DMS114 treated with DMSO at 0.1 percent for 48 hours (cell line): ENCODE measurements around the gene TOMM20L.
"Not testable (repeated sequence)": the region's sequence is repeated elsewhere in the genome, so short reads cannot be mapped to it uniquely, and the experiment has no call there.

Experiments used
- DNase-seq: peaks from one replicate; lab custom pipeline; 2025; ENCODE audit not compliant: unreplicated experiment; lab: John Stamatoyannopoulos, UW

TOMM20L gene

DNA sequence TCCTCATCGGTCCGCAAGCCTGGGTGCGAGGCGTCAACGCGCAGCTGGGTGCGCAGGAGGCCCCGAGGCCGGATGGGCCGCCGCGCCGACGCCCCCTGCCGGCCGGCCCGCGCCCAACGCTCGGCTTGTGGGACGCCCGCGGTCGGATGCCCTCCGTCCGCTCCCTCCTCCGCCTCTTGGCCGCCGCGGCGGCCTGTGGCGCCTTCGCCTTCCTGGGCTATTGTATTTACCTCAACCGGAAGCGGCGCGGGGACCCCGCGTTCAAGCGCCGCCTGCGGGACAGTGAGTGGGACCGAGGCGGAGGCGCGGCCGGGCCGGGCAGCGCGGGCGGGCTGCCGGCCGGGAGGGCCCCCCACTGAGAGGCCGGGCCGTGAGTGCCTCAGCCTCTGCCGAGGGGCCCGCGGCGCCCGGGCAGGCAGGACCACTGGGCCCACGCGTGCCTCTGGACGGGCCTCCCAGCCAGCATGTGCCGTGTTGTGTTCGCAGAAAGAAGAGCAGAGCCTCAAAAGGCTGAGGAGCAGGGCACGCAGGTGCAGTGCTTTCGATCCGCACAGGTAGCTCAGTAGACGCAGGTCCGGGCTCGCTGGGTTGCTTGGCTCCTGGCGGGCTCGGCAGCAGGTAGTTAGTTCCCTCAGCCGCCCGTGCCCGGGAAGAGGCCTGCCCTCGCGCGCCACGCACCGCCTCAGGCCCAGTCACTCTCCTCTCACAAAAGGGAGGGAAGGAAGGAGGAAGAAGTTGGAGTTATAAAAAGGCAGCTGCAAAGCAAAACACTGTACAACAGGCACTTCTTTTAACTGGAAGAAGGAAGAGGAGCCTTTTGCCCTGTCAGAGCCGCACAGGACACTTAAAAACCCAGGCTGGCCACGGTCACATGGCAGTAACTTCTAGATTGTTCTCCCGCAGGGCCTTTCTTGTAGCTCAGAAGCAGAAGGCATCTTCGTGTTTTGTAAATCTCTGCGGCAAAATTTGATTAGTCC is at the start of gene TOMM20L:
Gene TOMM20L (plus strand): TSS at position 119 of the 977 bp plus-strand sequence. CDS start 28 bp downstream, at position 147.
- peak; percentile 21 for DNase-seq

DNA sequence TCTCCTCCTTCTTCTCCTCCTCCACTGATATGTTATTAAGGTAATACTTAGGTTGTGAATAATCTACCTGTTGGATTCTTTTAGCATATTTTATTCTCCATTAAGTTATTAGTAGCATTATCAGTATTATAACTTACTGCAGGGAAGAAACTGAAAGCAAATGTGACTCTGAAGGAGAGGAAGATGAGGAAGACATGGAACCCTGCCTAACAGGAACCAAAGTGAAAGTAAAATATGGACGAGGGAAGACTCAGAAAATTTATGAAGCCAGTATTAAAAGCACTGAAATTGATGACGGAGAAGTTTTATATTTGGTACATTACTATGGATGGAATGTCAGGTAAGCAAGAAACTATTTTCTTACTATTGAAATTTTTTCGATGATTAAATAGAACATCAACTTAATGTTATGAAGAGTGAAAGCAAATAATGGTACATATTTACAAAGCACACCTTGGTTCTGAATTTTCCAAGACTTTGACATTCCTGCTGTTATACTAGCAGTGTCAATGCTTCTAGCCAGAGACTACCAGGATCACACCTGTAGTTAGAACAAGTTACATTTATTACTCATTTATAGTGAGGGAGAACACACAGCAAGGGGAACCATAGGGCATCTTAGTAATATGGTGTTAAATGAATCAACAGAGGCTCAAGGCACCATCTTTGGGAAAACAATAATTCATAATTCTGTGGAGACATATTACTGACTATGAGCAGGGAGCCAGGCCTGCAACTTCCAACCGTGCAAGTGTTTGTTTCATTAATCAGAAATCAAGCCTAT is 42.0 kb upstream of the TOMM20L start:
- no peak for DNase-seq

DNA sequence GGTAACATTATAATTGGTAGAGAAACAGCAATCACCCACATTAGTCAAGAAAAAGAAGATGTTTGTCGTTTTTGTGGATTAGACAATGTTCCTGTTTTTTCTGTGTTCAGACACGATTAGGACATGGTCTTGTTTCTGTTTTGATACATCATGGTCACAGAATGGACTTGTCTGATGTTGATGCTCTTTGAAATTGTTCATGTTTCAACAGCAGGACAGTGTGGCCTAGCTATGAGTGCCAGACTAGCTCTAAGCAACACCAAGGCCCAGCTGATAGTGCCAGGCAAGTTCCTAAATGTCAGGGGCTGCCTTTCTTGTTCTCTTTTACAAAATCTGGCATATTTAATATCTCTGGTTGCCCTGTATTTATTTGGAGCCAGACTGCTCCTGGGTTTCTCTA is 40.9 kb upstream of the TOMM20L start:
- DNase-seq, result no peak

DNA sequence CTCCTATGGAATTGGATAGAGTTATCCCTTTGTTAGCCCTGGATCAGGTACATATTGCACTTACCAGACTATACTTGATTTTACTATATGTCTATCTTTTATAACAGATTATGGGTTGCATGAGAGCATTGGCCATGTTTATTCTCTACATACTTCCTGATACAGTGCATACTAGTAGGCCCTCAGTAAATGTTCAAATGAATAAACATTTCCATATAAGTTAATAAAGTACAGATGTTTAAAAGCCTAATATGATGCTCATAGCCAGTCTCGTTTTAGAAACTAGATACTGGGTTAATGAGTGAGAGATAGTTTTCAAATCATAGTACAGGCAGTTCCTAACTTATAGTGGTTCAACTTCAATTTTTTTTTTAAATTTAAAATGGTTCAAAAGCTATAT is 39.5 kb upstream of the TOMM20L start:
- no peak for DNase-seq

DNA sequence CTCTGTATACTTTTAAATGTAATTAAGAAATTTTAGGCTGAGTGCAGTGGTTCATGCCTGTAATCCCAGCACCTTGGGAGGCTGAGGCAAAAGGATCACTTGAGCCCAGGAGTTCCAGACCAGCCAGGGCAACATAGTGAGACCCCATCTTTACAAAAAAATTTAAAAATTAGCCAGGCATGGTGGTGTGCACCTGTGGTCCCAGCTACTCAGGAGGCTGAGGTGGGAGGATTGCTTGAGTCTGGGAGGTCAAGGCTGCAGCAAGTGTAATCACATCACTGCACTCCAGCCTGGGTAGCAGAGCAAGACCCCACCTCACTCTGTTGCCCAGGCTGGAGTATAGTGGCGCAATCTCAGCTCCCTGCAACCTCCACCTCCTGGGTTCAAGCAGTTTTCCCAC is 33.5 kb upstream of the TOMM20L start:
- not testable (repeated sequence) for DNase-seq

DNA sequence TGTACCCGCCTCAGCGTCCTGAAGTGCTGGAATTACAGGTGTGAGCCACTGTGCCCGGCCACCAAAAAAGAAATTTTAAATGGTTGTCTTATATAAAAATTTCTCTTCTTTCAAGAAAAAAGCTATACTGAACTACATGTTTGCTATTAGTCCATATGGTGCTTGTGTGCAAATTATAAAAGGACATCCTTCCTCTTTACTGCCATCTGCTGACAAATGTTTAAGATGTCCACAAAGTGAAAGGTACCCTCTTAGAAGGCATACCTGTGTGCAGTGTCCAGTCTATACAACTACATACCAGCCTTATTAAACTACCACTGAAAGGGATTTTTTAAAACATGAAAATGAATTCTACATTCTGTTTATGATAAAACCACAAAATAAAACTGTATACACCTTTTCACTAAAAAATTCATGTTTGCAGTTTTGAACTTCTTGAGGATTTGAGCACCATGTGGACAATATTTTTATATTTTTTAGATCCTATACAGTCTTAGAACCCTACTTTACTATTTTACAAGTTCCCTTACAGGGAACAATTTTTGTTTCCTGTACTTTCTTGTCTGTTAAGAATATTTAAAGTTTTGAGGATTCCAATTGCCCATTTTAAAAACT is 32.8 kb upstream of the TOMM20L start:
- DNase-seq, result peak; percentile 4

DNA sequence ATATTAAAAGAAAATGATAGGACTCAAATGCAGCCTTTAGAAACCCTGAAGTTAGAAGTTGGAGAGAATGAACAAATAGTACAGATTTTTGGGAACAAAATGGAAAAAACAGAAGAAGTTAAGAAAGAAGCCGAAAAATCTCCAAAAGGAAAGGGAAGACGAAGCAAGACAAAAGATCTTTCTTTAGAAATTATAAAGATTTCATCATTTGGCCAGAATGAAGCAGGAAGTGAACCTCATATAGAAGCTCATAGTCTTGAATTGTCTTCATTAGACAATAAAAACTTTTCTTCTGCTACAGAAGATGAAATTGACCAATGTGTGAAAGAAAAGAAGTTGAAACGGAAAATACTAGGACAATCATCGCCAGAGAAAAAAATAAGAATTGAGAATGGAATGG is 31.4 kb upstream of the TOMM20L start:
- no peak for DNase-seq

DNA sequence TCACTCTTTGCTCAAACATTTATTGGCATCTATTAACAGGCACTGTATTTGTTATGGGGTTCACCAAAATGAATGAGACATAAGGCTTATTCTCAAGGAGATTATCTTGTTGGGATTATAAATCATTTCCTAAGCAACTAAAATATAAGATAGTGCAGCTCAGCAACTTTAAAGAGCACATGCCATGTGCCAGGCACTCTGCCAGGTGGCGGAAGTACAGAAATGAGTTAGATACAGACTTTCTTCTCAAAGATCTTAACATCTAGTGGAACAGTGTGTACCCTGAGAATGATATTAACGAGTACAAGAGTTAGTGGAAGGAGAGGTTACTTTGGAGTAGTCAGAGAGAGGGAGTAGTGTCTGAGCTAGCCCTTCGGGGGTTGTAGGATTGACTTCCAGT is 28.4 kb upstream of the TOMM20L start:
- DNase-seq, result no peak

DNA sequence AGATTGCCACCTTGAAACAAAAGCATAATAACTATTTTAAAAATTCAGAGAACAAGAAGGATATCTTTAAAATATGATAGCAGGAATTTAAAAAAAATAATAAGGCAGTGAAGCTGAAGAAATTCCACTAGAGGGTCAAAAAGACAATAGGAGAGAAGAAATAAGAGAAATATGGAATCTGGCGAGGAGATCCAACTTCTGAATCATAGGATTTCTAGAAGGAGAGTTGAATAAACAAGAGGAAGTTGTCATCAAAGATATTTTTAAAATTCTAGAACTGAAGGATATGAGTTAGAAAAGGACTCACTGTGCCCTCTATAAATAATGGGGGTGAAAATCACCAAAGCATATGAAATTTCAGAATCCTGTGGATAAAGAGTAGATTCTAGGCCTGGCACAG is 26.8 kb upstream of the TOMM20L start:
- DNase-seq, result no peak

DNA sequence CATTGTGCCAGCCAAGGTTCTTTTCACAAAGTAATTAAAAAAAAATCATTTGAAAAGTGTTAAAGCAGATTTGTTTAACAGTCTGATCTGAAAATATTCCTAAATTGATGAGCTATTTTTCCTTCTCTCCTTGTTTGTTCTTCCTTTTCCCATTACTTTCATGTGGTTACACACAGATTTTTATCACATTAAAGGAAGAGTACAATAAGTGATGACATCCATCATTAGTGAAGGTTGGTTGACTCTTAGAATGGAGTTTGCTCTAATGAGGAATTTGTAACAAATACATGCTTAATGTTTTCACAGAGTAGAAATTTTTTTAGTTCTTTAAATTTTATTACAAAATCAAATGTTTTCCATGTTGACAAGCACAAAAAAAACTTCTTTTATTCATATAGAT is 18.9 kb upstream of the TOMM20L start:
- no peak for DNase-seq

DNA sequence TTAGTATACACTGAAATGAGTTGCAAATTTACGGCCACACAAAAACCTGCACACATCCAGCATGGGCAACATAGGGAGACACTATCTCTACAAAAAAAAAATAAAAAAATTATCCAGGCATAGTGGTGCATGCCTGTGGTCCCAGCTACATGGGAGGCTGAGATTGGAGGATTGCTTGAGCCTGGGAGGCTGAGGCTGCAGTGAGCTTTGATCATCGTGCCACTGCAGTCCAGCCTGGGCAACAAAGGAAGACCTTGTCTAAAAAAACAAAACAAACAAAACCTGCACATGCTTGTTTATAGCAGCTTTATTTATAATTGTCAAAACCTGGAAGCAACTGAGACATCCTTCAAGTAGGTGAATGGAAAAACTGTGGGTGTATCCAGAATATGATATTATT is 4.9 kb upstream of the TOMM20L start:
- DNase-seq, result no peak

DNA sequence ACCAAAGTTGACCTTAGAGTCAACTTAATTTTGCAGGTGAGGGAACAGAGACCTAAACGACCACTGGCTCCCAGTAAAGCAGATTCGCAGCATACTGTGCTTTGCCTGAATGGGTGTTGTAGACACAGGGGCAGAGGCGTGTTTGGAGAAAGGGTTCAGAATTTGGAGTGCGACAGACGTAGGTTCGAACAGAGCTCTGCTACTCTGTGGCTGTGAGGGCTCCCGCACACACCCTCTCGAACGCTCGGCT is 243 bp upstream of the TOMM20L start:
- no peak for DNase-seq

DNA sequence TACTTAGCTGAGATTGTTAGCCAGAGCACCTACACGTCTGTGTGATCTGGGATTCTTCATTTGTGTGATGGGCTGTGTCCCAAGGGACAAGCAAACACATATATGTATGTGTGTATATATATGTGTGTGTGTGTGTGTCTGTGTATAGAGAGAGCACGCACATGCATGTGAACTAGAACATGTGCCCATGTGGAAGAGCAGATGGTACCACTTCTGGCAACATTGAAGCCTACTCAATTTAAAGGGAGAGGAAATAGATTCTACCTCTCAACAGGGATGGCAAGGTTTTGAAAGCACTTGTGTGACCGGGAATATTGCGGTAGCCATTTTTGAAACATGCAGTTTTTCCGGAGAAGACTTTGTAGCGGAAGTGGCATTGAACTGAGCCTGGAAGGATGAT is 1.4 kb downstream of the TOMM20L start:
- DNase-seq, result no peak

DNA sequence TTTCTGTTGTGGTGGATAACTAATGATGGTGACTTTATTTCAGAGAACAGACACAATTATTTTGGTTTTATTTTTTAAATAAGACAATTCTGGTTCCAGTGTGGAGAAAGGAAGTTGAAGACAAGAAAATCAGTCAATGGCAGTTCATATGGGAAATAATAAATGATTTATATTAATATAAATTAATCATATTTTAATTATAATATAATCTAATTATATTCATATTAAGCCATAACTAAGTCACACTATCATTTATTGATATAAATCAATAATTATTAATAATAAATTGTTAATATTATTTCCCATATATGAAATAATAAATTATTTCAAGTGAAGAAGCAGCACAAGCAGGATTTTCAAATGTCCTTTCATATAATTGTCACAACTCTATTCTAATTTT is 2.8 kb downstream of the TOMM20L start:
- no peak for DNase-seq

DNA sequence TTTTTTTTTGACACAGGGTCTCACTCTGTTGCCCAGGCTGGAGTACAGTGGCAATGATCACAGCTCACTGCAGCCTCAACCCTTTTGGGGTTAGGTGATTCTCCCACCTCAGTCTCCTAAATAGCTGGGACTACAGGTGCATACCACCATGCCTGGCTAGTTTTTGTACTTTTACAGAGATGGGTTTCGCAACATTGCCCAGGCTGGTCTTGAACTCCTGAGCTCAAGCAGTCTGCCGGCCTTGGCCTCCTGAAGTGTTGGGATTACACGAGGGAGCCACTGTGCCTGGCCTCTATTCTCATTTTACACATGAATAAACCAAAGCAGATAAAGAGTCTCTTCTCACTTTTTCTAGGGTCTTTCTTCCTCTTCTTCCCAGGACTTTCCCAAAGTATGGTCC is 3.2 kb downstream of the TOMM20L start:
- no peak for DNase-seq

DNA sequence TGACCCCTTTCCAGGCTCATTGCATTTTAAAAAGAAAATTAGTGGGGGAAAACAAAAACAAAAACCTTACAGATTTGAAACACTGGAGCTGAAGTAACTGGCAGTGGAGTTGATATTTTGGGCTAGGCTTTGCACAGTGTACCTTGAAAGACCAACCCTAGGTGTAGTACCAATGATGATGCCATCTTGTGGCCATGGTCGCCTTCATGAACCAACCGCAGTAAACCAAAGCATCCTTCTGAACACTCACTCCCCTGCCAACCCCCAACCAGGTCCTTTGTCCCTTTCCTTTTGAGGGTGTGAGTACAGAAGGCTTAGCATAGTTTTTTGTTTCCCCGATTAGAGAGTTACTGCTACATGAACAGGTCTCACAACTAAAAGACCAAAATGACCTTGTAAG is 5.9 kb downstream of the TOMM20L start:
- no peak for DNase-seq

DNA sequence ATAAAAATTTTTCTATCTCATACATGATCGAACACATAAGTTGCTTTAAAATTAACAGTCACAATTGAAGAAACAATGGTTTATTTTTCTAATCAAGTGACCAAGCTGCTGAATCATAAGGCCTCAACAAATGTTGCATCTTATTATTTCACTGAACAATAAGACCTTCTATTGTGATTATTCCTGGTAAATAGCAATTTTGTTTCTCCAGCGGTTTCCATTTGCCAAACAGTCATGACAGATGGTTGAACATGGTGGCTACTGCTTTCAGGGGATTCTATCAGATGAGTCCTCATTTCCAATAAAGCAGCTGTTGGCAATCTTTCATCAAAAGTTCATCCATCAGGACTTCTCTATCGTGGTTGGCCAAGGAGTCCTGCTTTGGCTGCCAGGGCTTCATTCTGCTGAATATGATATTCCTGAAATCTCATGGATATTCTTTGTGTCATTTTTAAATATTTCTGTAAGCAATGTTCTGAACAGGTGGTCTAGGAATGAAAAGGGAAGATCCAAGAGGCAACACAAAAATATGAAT is 13.0 kb downstream of the TOMM20L start:
- DNase-seq, result no peak

DNA sequence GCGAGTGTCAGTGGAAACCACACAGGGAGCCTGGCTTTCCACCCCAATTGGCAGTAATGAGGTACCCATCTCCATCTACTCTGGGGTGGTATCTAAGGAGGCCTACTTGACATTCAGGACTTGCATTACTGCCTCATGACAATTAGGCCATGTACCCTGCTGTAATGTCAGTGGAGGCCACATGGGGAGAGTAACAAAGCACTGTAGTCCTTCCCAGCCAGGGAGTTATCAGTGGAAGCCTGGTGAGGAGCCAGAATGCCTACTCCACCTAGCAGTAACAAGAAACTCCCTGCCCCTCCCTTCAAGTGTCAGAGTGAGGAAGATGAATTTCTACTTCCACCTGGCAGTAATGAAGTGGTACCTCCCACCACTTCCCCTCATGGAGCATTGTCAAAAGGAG is 19.1 kb downstream of the TOMM20L start:
- no peak for DNase-seq

DNA sequence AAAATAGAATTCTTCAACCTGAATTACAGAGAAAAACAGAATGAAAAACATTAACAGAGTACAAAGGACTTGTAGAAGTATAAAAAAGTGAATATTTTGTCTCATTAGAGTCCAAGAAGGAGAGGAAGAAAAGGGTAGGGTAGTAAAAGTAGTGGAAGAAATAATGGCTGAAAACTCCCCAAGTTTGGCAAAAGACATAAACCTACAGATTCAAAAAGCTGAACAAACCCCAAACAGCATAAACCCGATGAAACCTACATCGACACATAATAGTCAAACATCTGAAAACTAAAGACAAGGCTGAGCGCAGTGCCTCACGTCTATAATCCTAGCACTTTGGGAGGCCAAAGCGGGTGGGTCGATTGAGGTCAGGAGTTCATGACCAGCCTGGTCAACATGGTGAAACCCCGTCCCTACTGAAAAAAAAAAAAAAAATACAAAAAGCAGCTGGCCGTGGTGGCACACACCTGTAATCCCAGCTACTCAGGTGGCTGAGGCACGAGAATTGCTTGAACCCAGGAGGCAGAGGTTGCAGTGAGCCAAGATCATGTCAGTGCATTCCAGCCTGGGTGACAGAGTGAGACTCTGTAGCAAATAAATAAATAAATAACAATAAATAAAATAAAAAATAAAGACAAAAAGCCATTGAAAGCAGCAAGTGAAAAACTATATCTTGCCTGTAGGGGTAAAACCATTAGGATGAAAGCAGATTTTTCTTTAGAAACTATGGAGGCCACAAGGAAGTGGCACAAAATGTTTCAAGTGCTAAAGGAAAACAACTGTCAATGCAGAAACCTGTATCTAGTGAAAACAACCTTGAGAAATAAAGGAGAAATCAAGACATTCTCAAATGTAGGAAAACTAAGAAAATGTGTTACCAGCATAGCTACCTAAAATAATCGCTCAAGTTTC is 20.2 kb downstream of the TOMM20L start:
- DNase-seq, result no peak

DNA sequence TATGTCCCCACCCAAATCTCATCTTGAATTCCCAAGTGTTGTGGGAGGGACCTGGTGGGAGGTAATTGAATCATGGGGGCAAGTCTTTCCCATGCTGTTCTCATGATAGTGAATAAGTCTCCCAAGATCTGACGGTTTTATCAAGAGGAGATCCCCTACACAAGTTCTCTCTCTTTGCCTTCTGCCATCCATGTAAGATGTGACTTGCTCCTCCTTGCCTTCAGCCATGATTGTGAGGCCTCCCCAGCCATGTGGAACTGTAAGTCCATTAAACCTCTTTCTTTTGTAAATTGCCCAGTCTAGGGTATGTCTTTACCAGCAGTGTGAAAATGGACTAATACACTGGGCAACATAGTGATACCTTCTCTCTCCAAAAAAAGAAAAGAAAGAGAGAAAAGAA is 21.2 kb downstream of the TOMM20L start:
- DNase-seq, result not testable (repeated sequence)
